Measurements from ENCODE around the gene TNK2.

- TF ChIP-seq POLR2A (IDR thresholded peaks at IDR 0.05; ENCODE audit: low read length) (no peak), GATA1 (IDR thresholded peaks at IDR 0.05; ENCODE audit: low read depth, low read length) (no peak)
Measured at GRCh38 chr3:195887670-195888069, 20.7 kb downstream of the TNK2 start.
